ENCODE measurements around the gene RBL2. TPM values are rescaled to one million over a fixed set of nuclear protein-coding genes. Genes with fewer than 3 reads are reported as not detected.

The RBL2 gene
- total and polyA plus RNA-seq, 2 of the 8 experiments (the other 6 are each of a cell fraction or from before 2014, with no cell fraction given), result 13.9 to 22.1 TPM

GRCh38 chr16:53458635-53459034 is 24.4 kb downstream of the RBL2 start:
- Histone ChIP-seq H4K91ac (replicated peaks; ENCODE audit: insufficient read length, low read length) (no peak overlapping the region), H3K18ac (ENCODE audit: extremely low read depth, low read length) (no peak overlapping the region), H2BK120ac (replicated peaks; ENCODE audit: low read depth, low read length) (no peak overlapping the region), H3K79me2 (ENCODE audit: control insufficient read depth in 1 of 2, insufficient read depth in 2 of 2, low read length in 2 of 2) (no peaks in the 10 kb centered on the region), H3K56ac (replicated peaks; ENCODE audit: insufficient read length, low read depth, low read length) (no peak overlapping the region), H3K4me2 (ENCODE audit: insufficient read depth in 1 of 2, low read depth in 2 of 2, low read length in 2 of 2) (no peak overlapping the region), H2BK12ac (ENCODE audit: low read depth, low read length) (no peak overlapping the region), H2AK5ac (ENCODE audit: low read depth, low read length) (no peak overlapping the region), H4K20me1 (replicated peaks in 1 of 2; ENCODE audit: control insufficient read depth in 1 of 2, insufficient read depth in 2 of 2, low read length in 2 of 2) (peaks cover 0 to 1% of the 10 kb centered on the region in 2 experiments), H3K4me1 (replicated peaks in 1 of 4; ENCODE audit: control insufficient read depth in 3 of 4, insufficient read depth in 4 of 4, low read length in 3 of 4) (no peaks in the 10 kb centered on the region), H3K23me2 (ENCODE audit: low read depth, low read length) (no peaks in the 10 kb centered on the region), H2AFZ (ENCODE audit: low read length) (no peak overlapping the region), H2BK15ac (ENCODE audit: low read length) (no peak overlapping the region), H3K23ac (ENCODE audit: insufficient read length) (no peak overlapping the region), H3K27me3 (replicated peaks in 1 of 4; ENCODE audit: control insufficient read depth in 3 of 4, extremely low read depth in 1 of 4, insufficient read depth in 3 of 4, low read length in 3 of 4) (no peaks in the 10 kb centered on the region), H4K5ac (ENCODE audit: insufficient read length, low read depth, low read length) (no peak overlapping the region), H2BK20ac (ENCODE audit: low read length) (no peak overlapping the region), H3K27ac (ENCODE audit: low read depth, low read length) (no peak overlapping the region), H3K79me1 (ENCODE audit: low read depth, low read length) (no peaks in the 10 kb centered on the region), H3K9ac (replicated peaks in 1 of 4; ENCODE audit: extremely low read depth in 1 of 4, low read depth in 3 of 4, low read length in 3 of 4) (peak overlapping the region in 1 of 4 experiments; percentile 34; a peak in 1 of 7 replicates), H3K14ac (ENCODE audit: insufficient read length) (no peak overlapping the region), H2BK5ac (ENCODE audit: low read depth, low read length) (no peak overlapping the region), H3K9me3 (ENCODE audit: insufficient read depth in 2 of 2, low read depth in 1 of 2, low read length in 1 of 2) (no peaks in the 10 kb centered on the region), H3K36me3 (ENCODE audit: control insufficient read depth in 2 of 4, insufficient read depth in 4 of 4, low read length in 3 of 4) (peaks cover 12 to 61% (median 23%) of the 10 kb centered on the region in 4 experiments), H4K8ac (ENCODE audit: extremely low read depth, insufficient read depth, low read length) (no peak overlapping the region), H3K4ac (replicated peaks; ENCODE audit: insufficient read length, low read depth, low read length) (no peak overlapping the region), H3K4me3 (ENCODE audit: extremely low read depth in 1 of 4, insufficient read depth in 2 of 4, low read depth in 3 of 4, low read length in 4 of 4) (no peak overlapping the region)
- no peak for FAIRE-seq
- no peak for DNase-seq (ENCODE audit: low read depth in 1 of 2, low spot score in 2 of 2)
- ChIA-PET CTCF (ENCODE audit: partially characterized antibody) (no interaction called here), POLR2A (ENCODE audit: partially characterized antibody) (no interaction called here)
- WGBS, 2 experiments (ENCODE audit: extremely low coverage in 1 of 2, insufficient coverage in 1 of 2, insufficient read length in 1 of 2, insufficient replicate concordance in 2 of 2, low coverage in 1 of 2, low lambda C conversion rate in 2 of 2, missing lambda C conversion rate in 1 of 2), result 93% methylated on average over 8 of the region's 8 CpGs; no CpG with 5 or more reads in 1 of the 2 experiments
- TF ChIP-seq HDAC2 (IDR thresholded peaks at IDR 0.05; ENCODE audit: borderline replicate concordance in 1 of 2, low read depth in 2 of 2, low read length in 2 of 2) (no peak), HDAC6 (IDR thresholded peaks at IDR 0.05; ENCODE audit: low read depth, low read length) (no peak)
